B cell (primary cell): ENCODE results near the gene DYNLL2. TPM values are rescaled to one million over a fixed set of nuclear protein-coding genes. Genes with fewer than 3 reads are reported as not detected.

ENCODE experiments used
- ATAC-seq: fragments of 200-7000 bp; cut with Tn5 transposase; one replicate; pipeline ENCODE4 v1.10.0; 2021; ENCODE audit warnings: low read depth, mild to moderate bottlenecking, moderate number of reproducible peaks, moderate library complexity
- CTCF ChIA-PET: fragments of 350-600 bp; sonication (Branson Sonifier 250); formaldehyde crosslinking; loops from one replicate; lab custom pipeline; 2021; ENCODE audit warnings: antibody characterized with exemption, inconsistent platforms; lab: Charles Lee
- POLR2A ChIA-PET: fragments of 350-600 bp; sonication (Branson Sonifier 250); formaldehyde crosslinking; loops from one replicate; lab custom pipeline; 2021; ENCODE audit warnings: antibody characterized with exemption; lab: Charles Lee
- DNase-seq: peaks from one replicate; pipeline ENCODE4 v3.0.0; 2013
- H2AFZ ChIP-seq: 2 replicates; pipeline ENCODE4 v1.6.1; 2012; ENCODE audit warnings: mild to moderate bottlenecking, low read depth, low read length; ENCODE audit not compliant: insufficient read depth, poor library complexity, severe bottlenecking
- H3K27ac ChIP-seq, 2 donors: 1 replicate in 1 of 2; 2 replicates in 1 of 2; pipeline ENCODE4 v1.5.1; 2012 to 2013; ENCODE audit warnings: low read length in 2 of 2, mild to moderate bottlenecking in 2 of 2, moderate library complexity in 1 of 2
- H3K27me3 ChIP-seq, 4 experiments: fragments of 200-600 bp in 1 of 4; sonication (generic) in 1 of 4; replicated peaks in 1 of 4; 1 replicate in 2 of 4; 2 replicates in 2 of 4; pipeline versions ENCODE4 v1.6.1 to v1.7.0; 2013 to 2016; ENCODE audit warnings: low read length in 3 of 4, mild to moderate bottlenecking in 2 of 4, mixed read lengths in 1 of 4, moderate library complexity in 1 of 4; ENCODE audit not compliant: insufficient read depth in 4 of 4, control insufficient read depth in 3 of 4; ENCODE audit errors: control extremely low read depth in 1 of 4
- H3K36me3 ChIP-seq, 2 experiments: replicated peaks in 1 of 2; 1 replicate in 1 of 2; 2 replicates in 1 of 2; pipeline versions ENCODE4 v1.6.1 to v1.7.1; 2013; ENCODE audit warnings: low read length in 1 of 2; ENCODE audit not compliant: insufficient read depth in 2 of 2, control insufficient read depth in 1 of 2; ENCODE audit errors: control extremely low read depth in 1 of 2, extremely low read depth in 1 of 2
- H3K4me1 ChIP-seq, 2 donors: fragments of 200-600 bp in 1 of 2; sonication (generic) in 1 of 2; 1 replicate in 1 of 2; 2 replicates in 1 of 2; pipeline versions ENCODE4 v1.5.1 to v1.6.1; 2013 to 2017; ENCODE audit warnings: low read length in 2 of 2; ENCODE audit not compliant: control insufficient read depth in 2 of 2, insufficient read depth in 2 of 2
- H3K4me2 ChIP-seq: replicated peaks from 2 replicates; pipeline ENCODE3; 2012; ENCODE audit warnings: mild to moderate bottlenecking, low read depth, low read length; ENCODE audit not compliant: poor library complexity, severe bottlenecking
- H3K4me3 ChIP-seq, 5 experiments: fragments of 200-600 bp in 1 of 5; sonication (generic) in 1 of 5; 1 replicate in 3 of 5; 2 replicates in 2 of 5; pipeline versions ENCODE4 v1.5.1 to v1.7.0; 2011 to 2016; ENCODE audit warnings: low read length in 4 of 5, mild to moderate bottlenecking in 4 of 5, low read depth in 2 of 5, control low read depth in 1 of 5, moderate library complexity in 1 of 5; ENCODE audit not compliant: insufficient read depth in 1 of 5; ENCODE audit errors: control extremely low read depth in 1 of 5, extremely low read depth in 1 of 5
- H3K79me2 ChIP-seq: fragments of 200-600 bp; sonication (generic); one replicate; pipeline ENCODE4 v1.6.0; 2016; ENCODE audit warnings: low read length; ENCODE audit not compliant: control insufficient read depth, insufficient read depth
- H3K9ac ChIP-seq: fragments of 200-600 bp; sonication (generic); 2 replicates; pipeline ENCODE4 v1.6.1; 2017; ENCODE audit warnings: mild to moderate bottlenecking, low read length, moderate library complexity
- H3K9me3 ChIP-seq, 3 donors: one replicate each; pipeline versions ENCODE4 v1.6.1 to v1.7.1; 2013; ENCODE audit warnings: low read length in 2 of 3; ENCODE audit not compliant: control insufficient read depth in 2 of 3, insufficient read depth in 1 of 3; ENCODE audit errors: control extremely low read depth in 1 of 3
- H4K20me1 ChIP-seq: 2 replicates; pipeline ENCODE4 v1.6.0; 2012; ENCODE audit warnings: mild to moderate bottlenecking, low read length; ENCODE audit not compliant: insufficient read depth, control insufficient read depth, poor library complexity, severe bottlenecking
- H3K27ac Mint-ChIP-seq: one replicate; pipeline ENCODE4 v1.8.0; 2021; ENCODE audit warnings: mixed read lengths
- H3K27me3 Mint-ChIP-seq: one replicate; pipeline ENCODE4 v1.8.0; 2021; ENCODE audit warnings: mixed read lengths
- H3K4me1 Mint-ChIP-seq: one replicate; pipeline ENCODE4 v1.8.0; 2021; ENCODE audit warnings: mixed read lengths
- H3K4me3 Mint-ChIP-seq: one replicate; pipeline ENCODE4 v1.8.0; 2021; ENCODE audit warnings: mixed read lengths
- H3K9me3 Mint-ChIP-seq: one replicate; pipeline ENCODE4 v1.8.0; 2022; ENCODE audit warnings: mixed read lengths; ENCODE audit not compliant: insufficient read depth
- CTCF ChIP-seq: fragments of 200-600 bp; IDR thresholded peaks from one replicate; pipeline ENCODE4 v1.8.0; 2022; ENCODE audit warnings: antibody characterized with exemption, mild to moderate bottlenecking
- EZH2 ChIP-seq: IDR thresholded peaks from 2 replicates; pipeline ENCODE4 v1.6.1; 2012; ENCODE audit warnings: borderline replicate concordance, low read depth, mild to moderate bottlenecking, moderate library complexity, low read length; ENCODE audit not compliant: insufficient read depth, poor library complexity, severe bottlenecking
- WGBS: methylation state at CpG from one replicate; pipeline ENCODE4 v1.1.5; 2013; ENCODE audit warnings: missing lambda C conversion rate; ENCODE audit not compliant: insufficient coverage; 5-methylcytosine and 5-hydroxymethylcytosine counted together
- intact Hi-C: fragments of 100-400 bp; cut with micrococcal nuclease; formaldehyde crosslinking; loops from one replicate; pipeline ENCODE4 v1.10.0; 2022
- polyA plus RNA-seq: library from polyadenylated mRNA; depleted of rRNA; stranded (reverse); fragments of >200 nt; gene quantifications from 2 replicates; pipeline ENCODE4 v1.2.3, GENCODE V29; 2012
- total RNA-seq, 2 donors: library from RNA; stranded (reverse); fragments of 120-200 nt in 1 of 2; gene quantifications; 1 replicate in 1 of 2; 2 replicates in 1 of 2; pipeline versions ENCODE4 v1.2.3 to v1.2.4, GENCODE V29; 2013 to 2022

Gene DYNLL2
- total and polyA plus RNA-seq, 2 donors (not counting 1 experiment from before 2014, with no cell fraction given): 10.1 to 25.2 TPM

GRCh38 chr17:58054641-58055040 is 28.6 kb upstream of the DYNLL2 start:
- POLR2A ChIA-PET: no interaction called here
- WGBS: 90% methylated on average over 5 of the region's 6 CpGs
- Histone ChIP-seq H3K27ac (no peak overlapping the region), H3K27me3 (no peaks in the 10 kb centered on the region), H2AFZ (no peak overlapping the region), H3K79me2 (no peaks in the 10 kb centered on the region), H3K36me3 (no peaks in the 10 kb centered on the region), H3K9ac (no peak overlapping the region), H3K4me3 (no peak overlapping the region), H3K4me1 (no peaks in the 10 kb centered on the region), H3K9me3 (no peaks in the 10 kb centered on the region), H3K4me2 (no peak overlapping the region), H4K20me1 (no peaks in the 10 kb centered on the region)
- no peak for ATAC-seq
- DNase-seq: no peak
- CTCF ChIA-PET: interaction anchor here (1.1 kb wide), 1 partner anchor 58 kb away, joined by 3 read pairs; no protein-coding TSS in a partner anchor
- intact Hi-C loops: no loop called here
- Mint-ChIP-seq H3K27ac (no peak overlapping the region), H3K9me3 (no peaks in the 10 kb centered on the region), H3K4me1 (no peaks in the 10 kb centered on the region), H3K4me3 (no peak overlapping the region), H3K27me3 (peaks cover 35% of the 10 kb centered on the region)
- TF ChIP-seq EZH2: no peak
- no peak for TF ChIP-seq CTCF

- Histone ChIP-seq H3K36me3 (no peaks in the 10 kb centered on the region), H3K4me2 (no peak overlapping the region), H3K9me3 (no peaks in the 10 kb centered on the region), H3K4me3 (no peak overlapping the region), H3K79me2 (no peaks in the 10 kb centered on the region), H4K20me1 (no peaks in the 10 kb centered on the region), H2AFZ (no peak overlapping the region), H3K27me3 (no peaks in the 10 kb centered on the region), H3K9ac (no peak overlapping the region), H3K27ac (no peak overlapping the region), H3K4me1 (no peaks in the 10 kb centered on the region)
- POLR2A ChIA-PET: interaction anchor here (0.7 kb wide), 1 partner anchor 12 kb away, joined by 3 read pairs; no protein-coding TSS in a partner anchor
- TF ChIP-seq CTCF: no peak
- TF ChIP-seq EZH2: no peak
- Mint-ChIP-seq H3K27me3 (peaks cover 27% of the 10 kb centered on the region), H3K9me3 (no peaks in the 10 kb centered on the region), H3K27ac (no peak overlapping the region), H3K4me3 (no peak overlapping the region), H3K4me1 (no peaks in the 10 kb centered on the region)
- CTCF ChIA-PET: no interaction called here
- intact Hi-C loops: no loop called here
- ATAC-seq (no peak), DNase-seq (no peak)
Observed at GRCh38 chr17:58056476-58056875, 26.7 kb upstream of the DYNLL2 start.
